Transverse colon (tissue), 4 donors: ENCODE measurements around the gene ATP2B3.

ENCODE experiments used
- CTCF ChIP-seq, 5 experiments: fragments of 200-600 bp in 3 of 5; fragments of 450-650 bp in 2 of 5; sonication (generic) in 3 of 5; IDR thresholded peaks; 1 replicate in 2 of 5; 2 replicates in 3 of 5; pipeline ENCODE4 v1.5.1; 2016 to 2017; ENCODE audit warnings: antibody characterized with exemption in 5 of 5, inconsistent platforms in 3 of 5, mild to moderate bottlenecking in 2 of 5, moderate library complexity in 1 of 5
- POLR2AphosphoS5 ChIP-seq, 3 donors: sonication (generic); formaldehyde crosslinking; IDR thresholded peaks; one replicate each; pipeline ENCODE4 v1.6.1; 2016; ENCODE audit warnings: antibody characterized with exemption in 3 of 3

- TF ChIP-seq CTCF (IDR thresholded peaks at IDR 0.05) (no peak), POLR2AphosphoS5 (IDR thresholded peaks at IDR 0.05) (no peak)
Measured at GRCh38 chrX:153631346-153631745, 113.9 kb downstream of the ATP2B3 start.
